DMS 273 (cell line): ENCODE measurements around the gene CAMTA1.

Source experiments
- DNase-seq: peaks from one replicate; lab custom pipeline; 2025; ENCODE audit not compliant: unreplicated experiment; lab: John Stamatoyannopoulos, UW

Gene CAMTA1

GRCh38 chr1:7348073-7348472 is 562.8 kb downstream of the CAMTA1 start:
- no peak for DNase-seq

GRCh38 chr1:7348580-7348979 is 563.3 kb downstream of the CAMTA1 start:
- DNase-seq: no peak

GRCh38 chr1:7350804-7351203 is 565.5 kb downstream of the CAMTA1 start:
- DNase-seq: no peak

GRCh38 chr1:7351649-7352048 is 566.4 kb downstream of the CAMTA1 start:
- DNase-seq: no peak

GRCh38 chr1:7352364-7352763 is 567.1 kb downstream of the CAMTA1 start:
- DNase-seq: no peak

GRCh38 chr1:7352974-7353373 is 567.7 kb downstream of the CAMTA1 start:
- DNase-seq: no peak

GRCh38 chr1:7355646-7356045 is 570.4 kb downstream of the CAMTA1 start:
- DNase-seq: no peak

GRCh38 chr1:7356079-7356478 is 570.8 kb downstream of the CAMTA1 start:
- no peak for DNase-seq

GRCh38 chr1:7358425-7358824 is 573.2 kb downstream of the CAMTA1 start:
- no peak for DNase-seq

- no peak for DNase-seq
These were observed 575.3 kb downstream of the CAMTA1 start for GRCh38 chr1:7360526-7360925.

- no peak for DNase-seq
These were observed 577.7 kb downstream of the CAMTA1 start for GRCh38 chr1:7362947-7363346.

GRCh38 chr1:7363450-7363849 is 578.2 kb downstream of the CAMTA1 start:
- DNase-seq: no peak

GRCh38 chr1:7365706-7366105 is 580.5 kb downstream of the CAMTA1 start:
- DNase-seq: no peak

- peak; percentile 12 for DNase-seq
These were observed 581.2 kb downstream of the CAMTA1 start for GRCh38 chr1:7366286-7366954.

- DNase-seq: no peak
These were observed 581.9 kb downstream of the CAMTA1 start for GRCh38 chr1:7366955-7367665.

- DNase-seq: no peak
These were observed 584.6 kb downstream of the CAMTA1 start for GRCh38 chr1:7369866-7370265.

- no peak for DNase-seq
These were observed 586.7 kb downstream of the CAMTA1 start for GRCh38 chr1:7371926-7372325.

GRCh38 chr1:7372477-7373120 is 587.3 kb downstream of the CAMTA1 start:
- no peak for DNase-seq

GRCh38 chr1:7373251-7373650 is 588.0 kb downstream of the CAMTA1 start:
- no peak for DNase-seq

GRCh38 chr1:7373876-7374562 is 588.8 kb downstream of the CAMTA1 start:
- no peak for DNase-seq

GRCh38 chr1:7374563-7375160 is 589.4 kb downstream of the CAMTA1 start:
- DNase-seq: no peak
